Astrocyte of the spinal cord (primary cell): ENCODE data around the gene RASEF.
A peak's percentile ranks its signal among the peaks of the same experiment; 100 is the strongest.
"Not testable (repeated sequence)": the region's sequence is repeated elsewhere in the genome, so short reads cannot be mapped to it uniquely, and the experiment has no call there.

Experiments
- DNase-seq: peaks from one replicate; pipeline ENCODE4 v3.0.0; 2011; ENCODE audit warnings: low read depth, low spot score
- H3K4me3 ChIP-seq: 2 replicates; pipeline ENCODE4 v1.5.1; 2011; ENCODE audit warnings: low read depth, mild to moderate bottlenecking, low read length, moderate library complexity
- in situ Hi-C: cut with HindIII; loops from 2 replicates; pipeline ENCODE4 v1.10.0; 2017; ENCODE audit warnings: low sequenced_read_pairs
- TF ChIP-seq, protein P1 (sequence below): IDR thresholded peaks from 2 replicates; pipeline ENCODE4 v1.5.1; 2012; ENCODE audit warnings: low read depth, mild to moderate bottlenecking, low read length, inconsistent platforms

Gene RASEF

DNA sequence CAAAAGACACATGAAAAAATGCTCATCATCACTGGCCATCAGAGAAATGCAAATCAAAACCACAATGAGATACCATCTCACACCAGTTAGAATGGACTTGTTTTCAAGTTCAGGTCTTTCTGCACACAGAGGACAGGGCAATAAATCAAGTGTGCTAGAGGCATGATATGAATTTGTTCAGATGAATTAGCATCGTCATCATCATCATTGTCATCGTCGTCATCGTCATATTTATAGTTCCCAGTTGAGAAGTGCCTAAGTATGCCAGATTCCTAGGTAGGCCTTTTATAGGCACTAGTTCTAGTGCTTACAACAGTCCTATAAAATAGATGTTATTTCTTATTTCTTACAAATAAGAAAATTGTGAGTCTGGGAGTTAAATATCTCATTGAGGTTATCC lies 34.7 kb upstream of the RASEF start:
- in situ Hi-C loops = no loop called here
- no peak for DNase-seq
- TF ChIP-seq, protein P1, sequence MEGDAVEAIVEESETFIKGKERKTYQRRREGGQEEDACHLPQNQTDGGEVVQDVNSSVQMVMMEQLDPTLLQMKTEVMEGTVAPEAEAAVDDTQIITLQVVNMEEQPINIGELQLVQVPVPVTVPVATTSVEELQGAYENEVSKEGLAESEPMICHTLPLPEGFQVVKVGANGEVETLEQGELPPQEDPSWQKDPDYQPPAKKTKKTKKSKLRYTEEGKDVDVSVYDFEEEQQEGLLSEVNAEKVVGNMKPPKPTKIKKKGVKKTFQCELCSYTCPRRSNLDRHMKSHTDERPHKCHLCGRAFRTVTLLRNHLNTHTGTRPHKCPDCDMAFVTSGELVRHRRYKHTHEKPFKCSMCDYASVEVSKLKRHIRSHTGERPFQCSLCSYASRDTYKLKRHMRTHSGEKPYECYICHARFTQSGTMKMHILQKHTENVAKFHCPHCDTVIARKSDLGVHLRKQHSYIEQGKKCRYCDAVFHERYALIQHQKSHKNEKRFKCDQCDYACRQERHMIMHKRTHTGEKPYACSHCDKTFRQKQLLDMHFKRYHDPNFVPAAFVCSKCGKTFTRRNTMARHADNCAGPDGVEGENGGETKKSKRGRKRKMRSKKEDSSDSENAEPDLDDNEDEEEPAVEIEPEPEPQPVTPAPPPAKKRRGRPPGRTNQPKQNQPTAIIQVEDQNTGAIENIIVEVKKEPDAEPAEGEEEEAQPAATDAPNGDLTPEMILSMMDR = no peak
- H3K4me3 ChIP-seq = no peak overlapping the region

DNA sequence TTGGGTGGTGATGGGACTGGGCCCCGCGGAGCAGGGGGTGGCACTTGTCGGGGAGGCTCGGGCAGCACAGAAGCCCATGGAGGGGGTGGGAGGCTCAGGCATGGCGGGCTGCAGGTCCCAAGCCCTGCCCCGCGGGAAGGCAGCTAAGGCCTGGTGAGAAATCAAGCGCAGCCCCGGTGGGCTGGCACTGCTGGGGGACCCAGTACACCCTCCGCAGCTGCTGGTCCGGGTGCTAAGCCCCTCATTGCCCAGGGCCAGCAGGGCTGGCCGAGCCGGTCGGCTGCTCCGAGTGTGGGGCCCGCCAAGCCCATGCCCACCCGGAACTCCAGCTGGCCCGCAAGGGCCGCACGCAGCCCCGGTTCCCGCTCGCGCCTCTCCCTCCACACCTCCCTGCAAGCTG lies 30.4 kb upstream of the RASEF start:
- H3K4me3 ChIP-seq, in situ Hi-C loops, DNase-seq: not testable (repeated sequence)

DNA sequence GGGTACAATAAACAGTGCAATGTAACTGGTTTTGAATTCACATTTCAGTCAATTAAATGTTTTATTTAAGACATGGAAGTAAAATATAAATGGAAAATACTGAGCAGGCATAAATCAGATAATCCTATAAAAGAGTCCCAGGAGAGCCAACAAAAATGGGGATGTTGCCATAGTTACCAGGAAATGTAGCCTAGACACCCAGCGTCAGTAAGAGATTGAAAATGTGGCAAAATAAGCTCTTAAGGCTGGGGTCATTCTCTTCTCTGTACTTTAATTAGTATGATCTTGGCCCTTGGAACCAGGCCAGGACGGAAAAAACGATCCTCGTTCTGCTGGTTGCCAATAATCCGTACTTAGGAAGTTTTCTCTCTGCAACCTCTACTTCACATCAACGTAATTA lies 18.9 kb upstream of the RASEF start:
- no peak overlapping the region for H3K4me3 ChIP-seq
- in situ Hi-C loops = no loop called here
- DNase-seq = no peak
- TF ChIP-seq, protein P1 = no peak

DNA sequence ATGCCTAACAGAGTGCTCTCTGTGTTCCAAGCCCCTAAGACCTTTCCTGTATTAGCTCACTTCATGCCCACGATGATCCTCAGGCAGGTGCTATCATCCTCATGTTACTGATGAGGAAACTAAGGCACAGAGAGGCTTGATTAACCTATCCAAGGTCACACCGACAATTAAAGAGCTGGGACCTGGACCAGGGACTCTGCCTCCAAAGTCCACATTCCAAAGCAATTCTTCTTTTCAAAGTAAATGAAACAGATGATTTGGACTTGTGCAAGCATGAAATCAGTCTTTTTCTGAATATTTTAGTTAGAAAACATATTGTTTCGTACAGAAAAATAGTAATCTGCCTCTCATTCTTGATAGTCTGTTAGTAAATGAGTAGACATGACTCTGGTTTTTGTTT lies 18.1 kb upstream of the RASEF start:
- DNase-seq = no peak
- in situ Hi-C loops = no loop called here
- H3K4me3 ChIP-seq = no peak overlapping the region

DNA sequence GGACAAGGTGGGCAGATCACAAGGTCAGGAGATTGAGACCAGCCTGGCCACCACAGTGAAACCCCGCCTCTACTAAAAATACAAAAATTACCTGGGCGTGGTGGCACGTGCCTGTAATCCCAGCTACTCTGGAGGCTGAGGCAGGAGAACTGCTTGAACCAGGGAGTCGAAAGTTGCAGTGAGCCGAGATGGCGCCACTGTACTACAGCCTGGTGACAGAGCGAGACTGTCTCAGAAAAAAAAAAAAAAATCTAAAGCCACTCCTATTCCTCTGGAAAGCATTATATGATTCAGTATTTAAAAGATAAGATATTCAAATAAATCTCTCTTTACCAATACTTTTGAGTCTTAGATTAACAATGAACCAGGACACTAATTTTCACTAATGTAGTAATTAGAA lies 13.0 kb upstream of the RASEF start:
- H3K4me3 ChIP-seq, in situ Hi-C loops, DNase-seq: not testable (repeated sequence)

More for the DNA sequence above, 18.1 kb upstream of the RASEF start:
- TF ChIP-seq, protein P1 = no peak

DNA sequence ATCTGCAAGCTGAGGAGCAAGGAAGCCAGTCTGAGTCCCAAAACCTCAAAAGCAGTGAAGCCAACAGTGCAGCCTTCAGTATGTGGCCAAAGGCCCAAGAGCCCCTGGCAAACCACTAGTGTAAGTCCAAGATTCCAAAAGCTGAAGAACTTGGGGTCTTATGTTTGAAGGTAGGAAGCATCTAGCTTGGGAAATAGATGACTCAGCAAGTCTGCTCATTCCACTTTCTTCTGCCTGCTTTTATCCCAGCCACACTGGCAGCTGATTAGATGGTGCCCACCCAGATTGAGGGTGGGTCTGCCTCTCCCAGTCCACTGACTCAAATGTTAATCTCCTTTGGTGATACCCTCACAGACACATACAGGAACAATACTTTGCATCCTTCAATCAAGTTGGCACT lies 9.6 kb upstream of the RASEF start:
- H3K4me3 ChIP-seq, DNase-seq, in situ Hi-C loops: not testable (repeated sequence)

DNA sequence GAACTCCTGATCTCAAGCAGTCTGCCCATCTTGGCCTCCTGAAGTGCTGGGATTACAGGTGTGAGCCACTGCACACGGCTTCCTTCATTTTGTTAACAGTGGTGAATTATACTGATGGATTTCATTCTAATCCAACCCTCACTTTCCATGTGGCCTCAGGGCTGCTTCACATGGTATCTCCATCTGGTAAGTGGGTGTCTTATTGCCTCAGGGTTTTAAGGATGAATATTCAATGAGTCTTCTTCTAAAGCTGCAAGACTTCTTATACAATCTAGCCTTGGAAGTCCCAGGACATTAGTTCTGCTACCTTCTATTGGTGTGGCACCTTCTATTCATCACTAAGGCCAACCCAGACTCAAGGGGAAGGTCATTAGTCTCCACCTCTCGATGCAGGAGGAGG lies 8.7 kb upstream of the RASEF start:
- H3K4me3 ChIP-seq = no peak overlapping the region
- TF ChIP-seq, protein P1 = no peak
- in situ Hi-C loops = no loop called here

DNA sequence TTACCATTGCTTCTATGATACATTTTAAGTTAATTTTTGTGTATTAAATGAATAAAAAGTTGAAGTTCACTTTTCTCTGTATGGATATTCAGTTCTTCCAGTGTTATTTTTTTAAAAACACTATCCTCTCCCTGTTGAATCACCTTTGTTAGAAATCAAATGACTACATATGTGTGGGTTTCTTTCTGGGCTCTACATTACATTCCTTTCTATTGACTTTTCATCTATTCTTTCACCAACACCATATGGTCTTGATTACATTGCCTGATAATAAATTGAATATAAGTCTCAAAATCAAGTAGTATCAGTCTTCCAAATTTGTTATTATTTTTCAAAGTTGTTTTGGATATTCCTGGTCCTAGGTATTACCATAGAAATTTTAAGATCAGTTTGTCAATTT lies 7.3 kb upstream of the RASEF start:
- peak; percentile 80 for DNase-seq
- H3K4me3 ChIP-seq = no peak overlapping the region
- TF ChIP-seq, protein P1 = no peak
- in situ Hi-C loops = no loop called here

More for the DNA sequence above, 8.7 kb upstream of the RASEF start:
- DNase-seq = no peak
